GM19193 (cell line): ENCODE results near the gene ISYNA1.

ENCODE experiments used
- POLR2A ChIP-seq: IDR thresholded peaks from 4 replicates; pipeline ENCODE4 v1.6.1; 2011; ENCODE audit not compliant: insufficient read depth, insufficient read length; ENCODE audit errors: extremely low read depth

Gene ISYNA1

DNA sequence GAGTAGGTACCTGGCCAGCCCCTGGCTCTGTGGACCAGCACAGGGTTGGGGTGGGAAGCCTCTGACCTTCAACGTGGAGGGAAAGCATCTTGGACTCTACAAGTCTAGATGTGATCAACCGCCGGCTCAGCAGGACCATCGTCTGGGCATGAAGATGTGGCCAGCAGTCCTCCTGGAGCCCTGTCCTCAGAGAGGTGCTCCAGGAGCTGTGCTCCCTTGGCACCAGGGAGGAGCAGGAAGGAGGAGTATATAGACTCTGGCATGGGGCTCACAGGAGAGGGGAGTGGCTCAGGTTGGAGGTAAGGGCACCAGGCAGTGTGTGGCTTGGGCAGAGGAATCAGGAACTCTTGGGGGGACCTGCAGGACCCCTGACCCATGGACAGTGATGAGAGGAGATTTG is 18.3 kb upstream of the ISYNA1 start:
- TF ChIP-seq POLR2A, result no peak

DNA sequence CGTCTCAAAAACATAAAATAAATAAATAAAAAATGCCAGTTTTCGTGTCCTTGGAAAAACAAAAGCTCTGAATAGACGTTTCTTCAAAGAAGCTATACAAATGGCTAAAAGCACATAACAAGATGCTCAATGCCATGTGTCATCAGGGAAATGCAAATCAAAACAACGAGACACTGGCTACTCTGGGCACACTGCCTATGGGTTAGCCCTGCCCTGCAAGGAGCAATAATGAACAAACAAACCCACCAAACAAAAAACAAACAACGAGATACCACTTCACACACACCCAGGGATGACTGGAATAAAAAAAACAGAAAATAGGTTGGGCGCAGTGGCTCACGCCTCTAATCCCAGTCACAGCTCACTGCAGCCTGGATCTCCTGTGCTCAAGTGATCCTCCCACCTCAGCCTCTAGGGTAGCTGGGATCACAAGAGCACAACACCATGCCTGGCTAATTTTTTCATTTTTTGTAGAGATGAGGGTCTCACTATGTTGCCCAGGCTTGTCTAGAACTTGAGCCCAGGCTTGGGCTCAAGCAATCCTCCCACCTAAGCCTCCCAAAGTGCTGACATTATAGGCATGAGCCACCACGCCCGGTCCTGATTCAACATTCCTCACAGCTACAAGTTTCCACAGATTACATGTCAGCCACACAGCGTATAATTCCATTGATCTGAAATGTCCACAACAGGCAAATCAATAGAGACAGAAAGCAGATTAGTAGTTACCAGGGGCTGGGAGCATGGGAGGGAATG is 15.5 kb upstream of the ISYNA1 start:
- TF ChIP-seq POLR2A, result no peak

DNA sequence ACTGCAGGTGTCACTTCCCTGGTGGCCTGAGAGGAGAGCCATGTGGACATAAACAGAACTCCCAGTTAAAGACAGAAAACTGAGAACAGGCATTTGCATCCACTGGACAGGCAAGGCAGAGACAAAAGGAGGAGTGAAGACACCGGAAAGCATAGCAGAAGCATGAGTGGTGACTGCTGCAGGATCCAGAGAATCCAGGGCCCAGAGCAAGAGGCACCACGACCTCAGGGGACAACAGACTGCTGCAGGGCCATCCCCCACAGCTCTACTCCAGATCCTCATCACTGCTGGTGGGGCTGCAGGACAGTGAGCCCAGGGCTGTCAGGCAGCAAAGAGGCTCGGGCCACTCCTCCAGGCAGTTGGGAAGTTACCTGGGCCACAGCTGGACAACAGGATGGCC is 14.5 kb upstream of the ISYNA1 start:
- TF ChIP-seq POLR2A, result no peak

DNA sequence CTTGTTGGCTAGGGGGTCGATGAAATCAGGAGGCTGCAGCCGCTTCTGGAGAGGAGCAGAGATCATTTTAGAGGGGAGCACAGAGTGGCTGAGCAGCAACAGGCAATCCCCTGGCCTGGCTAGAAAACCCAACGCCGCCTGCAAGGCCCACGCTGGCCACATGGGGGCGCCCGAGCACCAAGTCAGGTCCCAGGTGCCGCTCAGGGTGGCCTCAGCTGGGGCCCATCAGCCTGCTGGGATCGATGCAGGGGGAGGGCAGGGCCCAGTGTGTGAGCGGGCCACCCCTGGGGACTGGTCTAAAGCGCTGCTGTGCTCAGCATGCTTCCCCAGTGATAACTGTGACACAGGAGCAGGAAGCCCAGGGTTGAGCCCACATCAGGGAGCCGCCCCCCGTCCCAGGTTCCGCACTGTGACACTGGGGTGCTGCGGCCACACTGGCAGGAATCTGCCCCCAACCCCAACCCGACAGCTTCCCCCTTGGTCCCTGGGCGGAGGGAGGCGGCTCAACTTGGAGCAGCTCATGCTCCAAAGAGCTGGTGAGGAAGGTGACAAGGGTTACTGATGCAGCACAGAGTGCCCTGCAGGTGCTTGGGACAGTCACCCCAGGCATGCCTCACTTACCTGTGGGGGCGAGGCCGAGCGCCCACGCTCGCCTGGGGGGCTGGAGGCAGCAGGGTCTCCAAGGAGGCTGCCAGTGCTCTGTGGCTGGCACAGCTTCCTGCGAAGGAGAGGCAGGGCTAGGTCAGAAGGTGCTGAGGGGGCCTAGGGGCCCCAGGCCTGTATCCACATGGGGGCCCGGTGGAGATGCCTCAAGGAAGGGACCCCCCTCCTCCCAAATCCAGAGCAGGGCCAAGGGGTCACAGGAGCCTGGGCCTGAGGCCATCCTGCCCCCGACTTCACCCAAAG is 13.3 kb upstream of the ISYNA1 start:
- TF ChIP-seq POLR2A, result no peak

DNA sequence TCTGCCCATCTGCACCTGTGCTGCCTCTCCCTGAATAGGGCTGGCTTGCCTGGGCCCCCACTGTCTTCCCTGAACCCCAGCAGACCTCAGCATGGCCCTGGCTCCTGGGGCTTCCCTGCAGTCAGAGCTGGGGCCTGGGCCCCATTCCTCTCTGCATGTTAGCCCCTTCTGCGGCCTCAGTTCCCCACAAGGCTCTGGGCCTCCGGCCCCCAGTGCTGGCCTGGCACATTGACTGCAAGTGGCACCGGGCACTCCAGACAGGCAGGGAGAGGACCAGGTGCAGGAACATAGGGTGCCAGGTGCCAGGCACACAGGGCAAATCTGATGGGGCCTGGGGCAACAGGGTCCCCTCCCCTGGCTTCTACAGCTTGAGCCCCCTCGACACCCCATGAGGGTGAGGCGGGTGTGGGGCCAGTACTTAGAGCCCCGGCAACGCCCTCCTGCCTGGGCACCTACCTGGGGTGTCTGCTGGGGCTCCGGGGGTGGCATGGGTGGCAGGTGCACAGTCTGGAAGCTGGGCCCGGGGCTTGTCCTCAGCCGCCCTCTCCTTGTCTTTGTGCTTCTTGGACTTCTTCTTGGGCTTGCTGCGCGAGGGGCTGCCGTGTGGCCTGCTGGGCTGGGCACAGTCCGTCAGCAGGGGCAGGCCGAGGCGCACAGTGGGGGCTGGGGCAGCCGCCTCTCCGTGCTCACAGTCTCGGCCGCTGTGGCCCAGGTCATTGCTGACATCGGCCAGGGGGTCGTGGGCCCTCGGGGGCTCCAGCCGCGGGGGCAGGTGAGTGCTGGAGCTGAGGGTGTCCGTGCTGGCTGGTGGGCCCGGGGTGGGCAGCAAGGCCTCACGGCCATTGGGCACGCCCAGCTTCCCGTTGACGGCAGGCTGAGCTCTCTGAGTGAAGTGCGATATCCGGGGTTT is 12.3 kb upstream of the ISYNA1 start:
- TF ChIP-seq POLR2A, result no peak

DNA sequence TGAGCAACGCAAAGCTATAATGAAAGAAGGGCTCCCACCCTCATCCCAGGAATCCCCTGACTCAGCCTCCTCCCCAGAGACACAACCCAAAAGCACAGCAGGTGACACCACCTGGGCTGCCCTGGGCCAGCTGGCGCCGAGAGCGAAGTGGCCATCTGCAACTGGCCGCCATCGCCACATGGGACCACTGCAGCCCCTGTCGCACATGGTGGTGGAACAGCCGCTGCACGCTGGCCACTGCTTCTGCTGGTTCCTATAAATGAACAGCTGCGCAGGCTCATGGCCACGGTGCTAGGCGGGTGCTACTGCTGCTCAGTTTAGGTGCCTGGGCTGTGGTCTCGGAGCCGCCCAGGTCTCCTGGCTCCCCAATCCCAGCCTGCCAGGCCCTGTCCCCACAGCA is 11.6 kb upstream of the ISYNA1 start:
- TF ChIP-seq POLR2A, result no peak

DNA sequence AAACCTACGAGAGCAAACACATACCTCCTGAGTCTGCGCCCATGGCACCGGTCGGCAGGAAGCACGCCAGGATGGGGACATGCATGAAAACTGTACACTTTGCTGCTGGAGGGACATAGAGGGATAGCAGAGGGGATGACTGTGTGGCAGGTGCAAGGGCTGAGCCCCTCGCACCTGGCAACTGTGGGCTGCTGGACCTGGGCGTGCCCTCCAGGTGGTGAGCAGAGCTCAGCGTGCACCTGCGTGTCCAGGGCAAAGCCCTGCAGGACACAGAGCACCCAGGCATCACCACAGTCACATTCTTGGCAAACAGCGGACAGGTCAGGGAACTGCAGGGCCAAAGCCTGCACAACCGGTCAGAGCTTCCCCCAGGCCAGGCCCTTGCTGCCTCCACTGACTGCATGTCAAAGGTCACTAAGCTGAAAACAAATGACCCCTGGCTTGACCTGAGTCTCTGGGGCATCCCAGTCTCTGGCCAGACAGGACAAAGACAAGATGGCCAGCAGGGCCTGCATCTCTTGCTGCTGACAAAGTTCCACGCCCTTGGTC is 9.0 kb upstream of the ISYNA1 start:
- TF ChIP-seq POLR2A, result no peak

DNA sequence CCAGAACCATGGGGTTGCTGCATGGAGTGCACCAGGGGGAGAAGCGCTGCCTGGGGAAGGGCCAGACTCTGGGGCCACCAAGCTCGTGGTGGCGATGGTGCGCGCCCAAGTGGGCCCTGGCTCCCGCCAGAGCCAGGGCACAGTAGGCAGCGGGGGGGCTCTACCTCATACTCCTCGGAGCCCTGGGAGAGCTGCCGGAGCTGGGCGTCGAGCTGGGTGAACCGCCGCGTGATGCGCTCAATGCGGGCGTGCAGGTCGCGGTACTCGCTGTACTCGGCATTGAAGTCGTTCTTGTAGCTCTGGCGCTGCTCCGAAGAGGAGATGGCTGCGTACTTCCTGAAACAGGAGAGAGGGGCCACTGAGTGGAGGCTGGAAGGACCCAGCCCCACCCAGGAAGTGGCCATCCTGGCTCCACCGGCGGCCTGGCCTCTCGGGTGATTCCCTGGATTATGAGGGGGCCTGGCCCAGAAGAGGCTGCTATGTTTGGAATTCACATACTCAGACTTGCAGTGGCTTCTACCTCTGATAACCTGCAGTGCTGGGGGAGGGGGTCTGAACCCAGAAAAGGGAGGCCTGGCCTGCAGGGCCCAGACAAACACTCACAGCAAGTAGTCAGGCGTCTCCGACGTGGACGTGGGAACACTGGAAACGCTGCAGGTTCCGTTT is 8.3 kb upstream of the ISYNA1 start:
- TF ChIP-seq POLR2A, result no peak

DNA sequence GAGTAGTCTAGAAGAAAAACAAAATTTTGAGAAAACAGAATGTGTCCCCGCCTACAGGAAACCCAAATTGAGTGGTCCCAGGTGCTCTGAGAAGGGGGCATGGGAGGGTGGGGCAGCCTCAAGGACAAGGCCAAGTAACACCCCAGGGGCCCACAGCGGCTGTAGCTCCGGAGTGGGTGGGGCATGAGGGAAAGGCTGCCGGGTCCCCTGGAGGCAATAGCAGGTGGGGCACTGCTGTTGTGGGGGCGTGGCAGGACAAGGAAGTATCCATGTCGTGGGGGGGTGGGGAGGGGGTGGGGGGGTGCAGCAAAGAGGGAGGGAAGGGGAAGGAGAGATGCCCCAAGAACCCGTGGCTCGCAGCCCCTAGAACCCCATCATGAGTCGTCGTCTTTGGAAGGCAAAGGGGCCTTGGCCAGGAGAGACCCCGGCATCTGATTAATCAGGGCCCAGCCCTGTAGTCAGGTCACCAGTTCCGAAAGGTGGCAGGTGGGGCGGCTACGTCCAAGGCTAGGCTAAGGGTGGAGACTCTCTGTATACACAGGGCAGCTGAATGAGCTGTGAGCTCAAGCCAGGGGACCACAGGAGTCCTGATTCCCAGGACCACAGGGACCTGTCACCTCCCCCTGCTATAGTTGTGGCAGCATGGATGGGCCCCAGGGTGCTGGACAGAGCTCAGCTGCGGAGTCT is 7.5 kb upstream of the ISYNA1 start:
- TF ChIP-seq POLR2A, result no peak

DNA sequence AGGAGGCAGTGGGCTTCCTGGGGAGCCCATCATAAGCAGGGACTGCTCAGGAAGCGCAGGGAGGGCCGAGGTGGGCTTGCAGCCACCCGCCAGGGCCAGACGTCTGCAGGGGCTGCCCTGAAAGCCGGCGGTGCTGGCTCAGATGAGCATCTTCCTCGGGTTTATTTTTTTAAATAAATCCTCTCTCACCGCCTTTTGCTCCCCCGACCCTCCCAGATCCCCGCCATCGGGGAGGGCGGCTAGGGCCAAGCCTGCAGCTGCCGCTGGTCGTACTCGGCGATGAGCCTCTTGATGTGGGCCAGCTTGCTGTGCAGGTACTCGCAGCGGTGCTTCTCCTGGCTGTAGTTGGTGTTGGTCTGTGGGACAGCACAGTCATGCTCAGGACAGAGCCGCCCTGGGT is 6.6 kb upstream of the ISYNA1 start:
- no peak for TF ChIP-seq POLR2A

DNA sequence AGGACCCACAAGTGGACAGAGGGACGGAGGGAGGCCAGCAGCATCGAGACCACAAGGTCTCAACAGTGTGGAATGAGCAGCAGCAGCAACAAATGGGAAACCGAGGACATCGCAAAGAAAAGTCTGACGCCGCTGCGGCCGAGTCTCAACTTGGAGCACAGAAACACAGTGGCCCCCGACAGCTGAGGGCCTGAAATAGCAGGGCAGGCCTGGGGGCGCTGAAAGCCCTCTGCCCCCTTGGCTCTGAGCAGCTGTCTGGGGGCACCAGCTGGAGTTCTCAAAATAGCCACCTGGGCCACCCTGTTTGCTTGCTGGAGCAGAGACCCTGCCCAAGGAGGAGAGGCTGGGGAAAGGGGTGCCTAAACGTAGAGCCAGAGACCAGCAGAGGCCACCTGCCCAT is 5.9 kb upstream of the ISYNA1 start:
- no peak for TF ChIP-seq POLR2A

DNA sequence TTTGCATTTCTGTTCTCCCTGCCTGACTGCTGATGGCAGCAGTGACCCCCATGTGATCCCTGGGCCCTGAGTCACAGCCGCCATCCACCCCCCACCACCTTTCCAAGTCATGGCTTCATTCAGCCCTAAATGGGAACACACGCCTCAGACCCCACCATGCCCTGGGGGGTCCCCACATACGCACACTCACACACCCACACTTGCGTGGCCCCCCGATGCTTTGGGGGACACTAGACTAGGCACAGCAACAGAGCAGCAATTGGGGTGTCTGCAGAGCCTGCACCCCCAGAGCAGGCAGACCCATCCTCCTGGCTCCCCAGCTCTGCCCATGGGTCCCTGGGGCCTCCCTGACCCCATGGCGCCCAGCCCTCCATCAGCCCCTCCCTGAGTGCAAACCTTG is 5.5 kb upstream of the ISYNA1 start:
- TF ChIP-seq POLR2A, result no peak

DNA sequence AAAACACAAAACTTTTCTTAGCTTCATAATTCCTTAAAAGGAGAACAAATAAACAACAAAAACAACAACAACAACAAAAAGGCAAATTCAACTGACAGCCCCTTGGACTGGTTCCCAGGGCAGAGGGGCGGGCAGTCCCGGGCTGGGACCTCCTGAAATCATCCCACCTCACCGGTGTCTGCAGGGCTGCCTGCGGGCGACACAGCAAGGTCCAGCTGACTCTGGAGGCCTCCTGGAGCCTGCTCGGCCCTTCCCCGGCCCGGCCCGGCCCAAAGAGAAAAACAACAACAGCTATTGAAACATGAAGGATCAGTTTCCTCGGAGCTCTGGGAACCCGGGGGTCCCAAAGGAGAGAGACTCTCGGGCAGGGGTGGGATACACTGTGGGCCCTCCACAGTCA is 5.0 kb upstream of the ISYNA1 start:
- no peak for TF ChIP-seq POLR2A
